ENCODE measurements around the gene TBX20. TPM values are rescaled to one million over a fixed set of nuclear protein-coding genes. Genes with fewer than 3 reads are reported as not detected.
"Not testable (repeated sequence)": the region's sequence is repeated elsewhere in the genome, so short reads cannot be mapped to it uniquely, and the experiment has no call there.

TBX20 gene
- total RNA-seq, 2 donors from 2014 or later: not detected

GRCh38 chr7:35251606-35252310 is 2.1 kb downstream of the TBX20 start:
- Mint-ChIP-seq H3K27me3 (peaks cover 89% of the 10 kb centered on the region), H3K4me3 (no peak overlapping the region), H3K4me1 (no peaks in the 10 kb centered on the region), H3K36me3 (ENCODE audit: low read depth) (no peaks in the 10 kb centered on the region), H3K27ac (no peak overlapping the region)
- ATAC-seq (no peak), DNase-seq (no peak)
- H3K9me3 ChIP-seq (ENCODE audit: control insufficient read depth, low read length, poor library complexity, severe bottlenecking): peaks cover 3% of the 10 kb centered on the region

DNA sequence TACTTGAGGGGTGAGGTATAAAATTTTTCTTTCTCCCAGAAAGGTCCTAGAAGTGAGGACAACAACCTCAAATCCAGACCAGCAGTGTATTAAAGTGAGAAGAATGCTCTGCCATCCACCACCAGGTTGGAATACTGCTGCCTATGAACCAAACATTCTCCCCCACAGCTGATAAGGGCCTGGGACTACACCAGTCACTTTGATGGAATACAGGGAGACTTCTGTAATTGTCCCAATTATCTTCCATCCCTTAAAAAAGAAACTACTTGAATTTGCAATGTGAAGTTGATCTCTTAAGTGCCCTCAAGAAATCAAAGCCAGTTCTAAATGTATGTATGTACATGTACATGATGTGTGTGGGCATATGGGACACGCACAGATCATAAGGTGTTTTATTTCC is 3.0 kb downstream of the TBX20 start:
- Mint-ChIP-seq H3K36me3 (ENCODE audit: low read depth) (no peaks in the 10 kb centered on the region), H3K27me3 (peaks cover 83% of the 10 kb centered on the region), H3K4me3 (no peak overlapping the region), H3K27ac (no peak overlapping the region), H3K4me1 (no peaks in the 10 kb centered on the region)
- DNase-seq (no peak), ATAC-seq (no peak)
- H3K9me3 ChIP-seq (ENCODE audit: control insufficient read depth, low read length, poor library complexity, severe bottlenecking): peaks cover 3% of the 10 kb centered on the region

DNA sequence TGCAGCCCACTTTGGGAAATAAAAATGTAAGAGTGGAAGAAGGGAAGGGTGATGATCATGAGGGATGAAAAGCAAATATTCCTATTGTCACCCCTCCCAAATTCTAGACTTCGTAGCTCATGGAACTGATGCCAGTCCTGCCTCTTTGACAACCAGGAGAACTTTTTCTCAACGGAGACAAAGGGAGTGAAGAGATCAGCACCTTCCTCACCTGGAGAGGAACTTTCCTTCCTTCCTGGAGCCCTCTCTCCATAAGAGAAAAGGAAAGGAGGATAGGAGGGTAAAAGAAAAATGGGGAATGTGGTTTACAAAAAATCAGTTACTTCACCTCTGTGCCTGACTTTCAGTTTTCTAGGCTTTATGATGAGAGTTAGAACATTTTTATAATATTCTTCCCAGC is 3.4 kb downstream of the TBX20 start:
- no peak overlapping the region for H3K4me3 Mint-ChIP-seq
- peaks cover 78% of the 10 kb centered on the region for H3K27me3 Mint-ChIP-seq
- no peak overlapping the region for H3K27ac Mint-ChIP-seq
- peaks cover 3% of the 10 kb centered on the region for H3K9me3 ChIP-seq (ENCODE audit: control insufficient read depth, low read length, poor library complexity, severe bottlenecking)
- DNase-seq: no peak
- ATAC-seq: no peak
- no peaks in the 10 kb centered on the region for H3K36me3 Mint-ChIP-seq (ENCODE audit: low read depth)
- H3K4me1 Mint-ChIP-seq: no peaks in the 10 kb centered on the region

GRCh38 chr7:35249537-35249907 is 4.4 kb downstream of the TBX20 start:
- H3K4me3 Mint-ChIP-seq: no peak overlapping the region
- peaks cover 73% of the 10 kb centered on the region for H3K27me3 Mint-ChIP-seq
- DNase-seq: no peak
- peaks cover 3% of the 10 kb centered on the region for H3K9me3 ChIP-seq (ENCODE audit: control insufficient read depth, low read length, poor library complexity, severe bottlenecking)
- H3K4me1 Mint-ChIP-seq: no peaks in the 10 kb centered on the region
- no peak for ATAC-seq
- H3K27ac Mint-ChIP-seq: no peak overlapping the region
- H3K36me3 Mint-ChIP-seq (ENCODE audit: low read depth): no peaks in the 10 kb centered on the region

GRCh38 chr7:35248576-35249536 is 5.0 kb downstream of the TBX20 start:
- no peak overlapping the region for H3K27ac Mint-ChIP-seq
- no peak for ATAC-seq
- peaks cover 72% of the 10 kb centered on the region for H3K27me3 Mint-ChIP-seq
- DNase-seq: no peak
- no peaks in the 10 kb centered on the region for H3K4me1 Mint-ChIP-seq
- H3K36me3 Mint-ChIP-seq (ENCODE audit: low read depth): no peaks in the 10 kb centered on the region
- H3K9me3 ChIP-seq (ENCODE audit: control insufficient read depth, low read length, poor library complexity, severe bottlenecking): peaks cover 3% of the 10 kb centered on the region
- no peak overlapping the region for H3K4me3 Mint-ChIP-seq

- Mint-ChIP-seq H3K4me1 (no peaks in the 10 kb centered on the region), H3K36me3 (ENCODE audit: low read depth) (no peaks in the 10 kb centered on the region), H3K27me3 (peaks cover 56% of the 10 kb centered on the region), H3K27ac (no peak overlapping the region), H3K4me3 (no peak overlapping the region)
- DNase-seq (no peak), ATAC-seq (no peak)
- H3K9me3 ChIP-seq (ENCODE audit: control insufficient read depth, low read length, poor library complexity, severe bottlenecking): no peaks in the 10 kb centered on the region
Measured at GRCh38 chr7:35246819-35247218, 7.1 kb downstream of the TBX20 start.

DNA sequence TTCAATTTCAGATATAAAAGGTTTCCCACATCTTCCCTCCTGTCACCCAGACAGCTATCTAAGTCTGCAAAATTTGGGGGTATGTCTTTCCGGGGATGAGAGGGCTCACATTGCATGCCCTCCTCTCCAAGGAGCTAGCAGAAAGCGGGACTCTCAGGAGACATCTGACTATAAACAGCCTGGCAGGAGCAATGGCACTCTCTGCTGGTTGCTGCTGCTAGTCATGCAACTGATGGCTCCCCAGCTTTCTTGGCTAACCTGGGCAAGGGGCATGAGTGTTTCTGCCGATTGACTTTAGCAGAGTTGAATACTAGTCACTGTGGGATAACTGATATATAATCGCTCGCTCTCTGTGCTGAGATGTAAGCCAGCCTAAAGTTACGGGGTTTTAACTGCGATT is 12.0 kb downstream of the TBX20 start:
- no peak overlapping the region for H3K27ac Mint-ChIP-seq
- peaks cover 31% of the 10 kb centered on the region for H3K27me3 Mint-ChIP-seq
- H3K36me3 Mint-ChIP-seq (ENCODE audit: low read depth): no peaks in the 10 kb centered on the region
- DNase-seq (no peak), ATAC-seq (no peak)
- no peaks in the 10 kb centered on the region for H3K4me1 Mint-ChIP-seq
- H3K4me3 Mint-ChIP-seq: no peak overlapping the region
- no peaks in the 10 kb centered on the region for H3K9me3 ChIP-seq (ENCODE audit: control insufficient read depth, low read length, poor library complexity, severe bottlenecking)

DNA sequence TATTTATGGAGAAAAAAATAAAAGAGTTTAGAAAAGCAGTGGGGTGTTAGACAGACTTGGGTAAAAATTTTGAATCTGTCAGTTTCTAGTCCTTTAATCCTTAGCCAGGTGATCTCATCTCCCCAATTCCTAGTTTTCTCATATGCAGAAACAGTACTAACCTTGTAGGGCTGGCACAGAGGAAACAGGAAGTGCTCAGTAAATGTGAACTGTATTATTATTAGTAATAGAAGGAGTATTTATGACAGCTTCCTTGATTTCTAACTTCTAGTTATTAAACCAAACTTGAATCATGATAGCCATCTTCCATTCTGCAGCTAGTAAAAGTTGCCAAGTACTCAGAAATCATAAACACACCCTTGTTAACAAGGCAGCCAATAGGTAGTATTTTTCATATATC is 12.5 kb downstream of the TBX20 start:
- H3K4me3 Mint-ChIP-seq: no peak overlapping the region
- no peak overlapping the region for H3K27ac Mint-ChIP-seq

GRCh38 chr7:35241008-35241407 is 12.9 kb downstream of the TBX20 start:
- peaks cover 28% of the 10 kb centered on the region for H3K27me3 Mint-ChIP-seq
- not testable (repeated sequence) for H3K27ac Mint-ChIP-seq; DNase-seq; H3K9me3 ChIP-seq (ENCODE audit: control insufficient read depth, low read length, poor library complexity, severe bottlenecking); H3K36me3 Mint-ChIP-seq (ENCODE audit: low read depth); ATAC-seq; H3K4me3 Mint-ChIP-seq; H3K4me1 Mint-ChIP-seq

More for the DNA sequence above, 12.5 kb downstream of the TBX20 start:
- Mint-ChIP-seq H3K4me1 (no peaks in the 10 kb centered on the region), H3K27me3 (peaks cover 28% of the 10 kb centered on the region), H3K36me3 (ENCODE audit: low read depth) (no peaks in the 10 kb centered on the region)
- DNase-seq: no peak
- H3K9me3 ChIP-seq (ENCODE audit: control insufficient read depth, low read length, poor library complexity, severe bottlenecking): no peaks in the 10 kb centered on the region
- no peak for ATAC-seq

GRCh38 chr7:35238456-35238855 is 15.4 kb downstream of the TBX20 start:
- H3K4me3 Mint-ChIP-seq; H3K27ac Mint-ChIP-seq; H3K36me3 Mint-ChIP-seq (ENCODE audit: low read depth); DNase-seq; H3K9me3 ChIP-seq (ENCODE audit: control insufficient read depth, low read length, poor library complexity, severe bottlenecking); H3K4me1 Mint-ChIP-seq; ATAC-seq: not testable (repeated sequence)
- peaks cover 23% of the 10 kb centered on the region for H3K27me3 Mint-ChIP-seq

GRCh38 chr7:35232994-35233393 is 20.9 kb downstream of the TBX20 start:
- no peak for ATAC-seq
- Mint-ChIP-seq H3K27ac (no peak overlapping the region), H3K27me3 (peaks cover 21% of the 10 kb centered on the region)

GRCh38 chr7:35231221-35231620 is 22.7 kb downstream of the TBX20 start:
- not testable (repeated sequence) for H3K4me1 Mint-ChIP-seq; H3K4me3 Mint-ChIP-seq; H3K36me3 Mint-ChIP-seq (ENCODE audit: low read depth); ATAC-seq; H3K27ac Mint-ChIP-seq; DNase-seq; H3K9me3 ChIP-seq (ENCODE audit: control insufficient read depth, low read length, poor library complexity, severe bottlenecking)
- H3K27me3 Mint-ChIP-seq: peaks cover 21% of the 10 kb centered on the region

More at GRCh38 chr7:35232994-35233393, 20.9 kb downstream of the TBX20 start:
- no peaks in the 10 kb centered on the region for H3K36me3 Mint-ChIP-seq (ENCODE audit: low read depth)
- no peak for DNase-seq
- no peaks in the 10 kb centered on the region for H3K9me3 ChIP-seq (ENCODE audit: control insufficient read depth, low read length, poor library complexity, severe bottlenecking)
- peaks cover 3% of the 10 kb centered on the region for H3K4me1 Mint-ChIP-seq
- H3K4me3 Mint-ChIP-seq: no peak overlapping the region

DNA sequence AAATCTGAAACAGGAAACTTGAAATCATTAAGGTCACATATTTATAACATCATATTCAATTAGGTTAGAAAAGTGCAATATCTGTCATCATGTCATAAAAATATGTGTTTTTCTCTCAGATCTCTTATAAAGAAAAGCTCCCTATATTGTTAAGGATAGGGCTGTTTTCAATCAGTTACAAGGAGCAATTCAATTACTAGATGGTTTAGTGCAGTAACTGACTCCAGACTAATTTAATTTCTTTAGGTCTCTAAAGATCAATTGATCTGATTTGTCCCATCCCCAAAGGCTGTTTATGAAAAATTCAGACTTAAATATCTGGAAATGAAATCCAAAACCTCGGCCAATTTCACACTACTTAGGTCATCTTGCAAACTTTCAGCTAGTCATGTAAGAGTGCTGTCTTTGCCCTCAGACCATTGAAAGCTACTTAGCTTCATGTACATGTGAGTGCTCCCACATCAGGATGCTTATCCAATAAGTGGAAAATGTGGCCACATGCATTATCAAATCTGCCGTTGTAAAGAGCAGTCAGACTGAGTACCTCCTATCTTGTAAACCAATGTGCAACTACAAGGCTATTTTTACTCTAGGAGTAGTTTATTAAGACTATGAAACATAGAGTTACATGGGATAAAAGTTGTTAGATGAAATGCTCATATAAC is 24.7 kb downstream of the TBX20 start:
- H3K36me3 Mint-ChIP-seq (ENCODE audit: low read depth); H3K4me3 Mint-ChIP-seq; H3K4me1 Mint-ChIP-seq; DNase-seq; H3K27ac Mint-ChIP-seq; ATAC-seq; H3K9me3 ChIP-seq (ENCODE audit: control insufficient read depth, low read length, poor library complexity, severe bottlenecking): not testable (repeated sequence)
- peaks cover 21% of the 10 kb centered on the region for H3K27me3 Mint-ChIP-seq
